ENCODE data around the gene NECAP2. TPM values are rescaled to one million over a fixed set of nuclear protein-coding genes. Genes with fewer than 3 reads are reported as not detected.
"Not testable (repeated sequence)": the region's sequence is repeated elsewhere in the genome, so short reads cannot be mapped to it uniquely, and the experiment has no call there.

Gene NECAP2
- polyA plus RNA-seq, 1 experiment: 108 TPM

- POLR2A ChIA-PET: not testable (repeated sequence)
Observed at GRCh38 chr1:16498047-16498446, 57.5 kb downstream of the NECAP2 start.

GRCh38 chr1:16498573-16499413 is 58.3 kb downstream of the NECAP2 start:
- ChIA-PET POLR2A (interaction anchor here (0.7 kb wide), 1 partner anchor 108 kb away, joined by 7 read pairs; no protein-coding TSS in a partner anchor), CTCF (no interaction called here)
- no peak for TF ChIP-seq CTCF (IDR thresholded peaks at IDR 0.05; ENCODE audit: low read depth, low read length)
- Histone ChIP-seq H3K9me3 (ENCODE audit: control insufficient read depth, insufficient read depth, low read length) (no peaks in the 10 kb centered on the region), H3K4me3 (ENCODE audit: low read depth, low read length) (peak overlapping the region; percentile 84), H3K27me3 (ENCODE audit: control insufficient read depth, insufficient read depth, low read length) (no peaks in the 10 kb centered on the region), H3K27ac (ENCODE audit: low read depth, low read length) (peak overlapping the region; percentile 21)
- DNase-seq (ENCODE audit: low read depth, low spot score): peak; percentile 41

More at GRCh38 chr1:16498047-16498446, 57.5 kb downstream of the NECAP2 start:
- H3K4me3 ChIP-seq (ENCODE audit: low read depth, low read length): peak overlapping the region; percentile 84
- H3K27me3 ChIP-seq (ENCODE audit: control insufficient read depth, insufficient read depth, low read length); DNase-seq (ENCODE audit: low read depth, low spot score); CTCF ChIA-PET; H3K27ac ChIP-seq (ENCODE audit: low read depth, low read length); H3K9me3 ChIP-seq (ENCODE audit: control insufficient read depth, insufficient read depth, low read length): not testable (repeated sequence)

GRCh38 chr1:16500466-16500865 is 59.9 kb downstream of the NECAP2 start:
- POLR2A ChIA-PET: interaction anchor here (0.6 to 0.7 kb wide), 3 partner anchors 21 to 414 kb away, joined by 3 to 5 read pairs (median 3); no protein-coding TSS in a partner anchor
- DNase-seq (ENCODE audit: low read depth, low spot score); H3K27me3 ChIP-seq (ENCODE audit: control insufficient read depth, insufficient read depth, low read length); H3K4me3 ChIP-seq (ENCODE audit: low read depth, low read length); H3K27ac ChIP-seq (ENCODE audit: low read depth, low read length); H3K9me3 ChIP-seq (ENCODE audit: control insufficient read depth, insufficient read depth, low read length): not testable (repeated sequence)
- CTCF ChIA-PET: interaction anchor here (0.6 kb wide), 2 partner anchors 205 to 1454 kb away, joined by 3 read pairs; no protein-coding TSS in a partner anchor

GRCh38 chr1:16500975-16501374 is 60.5 kb downstream of the NECAP2 start:
- H3K9me3 ChIP-seq (ENCODE audit: control insufficient read depth, insufficient read depth, low read length); DNase-seq (ENCODE audit: low read depth, low spot score); H3K27me3 ChIP-seq (ENCODE audit: control insufficient read depth, insufficient read depth, low read length); H3K27ac ChIP-seq (ENCODE audit: low read depth, low read length); CTCF ChIA-PET; H3K4me3 ChIP-seq (ENCODE audit: low read depth, low read length); POLR2A ChIA-PET: not testable (repeated sequence)

- H3K27ac ChIP-seq (ENCODE audit: low read depth, low read length); H3K4me3 ChIP-seq (ENCODE audit: low read depth, low read length); CTCF ChIA-PET; POLR2A ChIA-PET; H3K27me3 ChIP-seq (ENCODE audit: control insufficient read depth, insufficient read depth, low read length); DNase-seq (ENCODE audit: low read depth, low spot score): not testable (repeated sequence)
- peaks cover 12% of the 10 kb centered on the region; the same call in 1 of the 2 replicates for H3K9me3 ChIP-seq (ENCODE audit: control insufficient read depth, insufficient read depth, low read length)
Observed at GRCh38 chr1:16501446-16501845, 60.9 kb downstream of the NECAP2 start.

GRCh38 chr1:16503494-16503893 is 63.0 kb downstream of the NECAP2 start:
- ChIA-PET POLR2A (no interaction called here), CTCF (no interaction called here)
- Histone ChIP-seq H3K4me3 (ENCODE audit: low read depth, low read length) (no peak overlapping the region), H3K9me3 (ENCODE audit: control insufficient read depth, insufficient read depth, low read length) (peaks cover 13% of the 10 kb centered on the region; the same call in 1 of the 2 replicates), H3K27me3 (ENCODE audit: control insufficient read depth, insufficient read depth, low read length) (peaks cover 4% of the 10 kb centered on the region), H3K27ac (ENCODE audit: low read depth, low read length) (no peak overlapping the region)
- no peak for TF ChIP-seq CTCF (IDR thresholded peaks at IDR 0.05; ENCODE audit: low read depth, low read length)
- no peak for DNase-seq (ENCODE audit: low read depth, low spot score)

- POLR2A ChIA-PET; H3K27ac ChIP-seq (ENCODE audit: low read depth, low read length); CTCF ChIA-PET; DNase-seq (ENCODE audit: low read depth, low spot score); H3K27me3 ChIP-seq (ENCODE audit: control insufficient read depth, insufficient read depth, low read length); H3K4me3 ChIP-seq (ENCODE audit: low read depth, low read length): not testable (repeated sequence)
- H3K9me3 ChIP-seq (ENCODE audit: control insufficient read depth, insufficient read depth, low read length): peaks cover 13% of the 10 kb centered on the region; the same call in 1 of the 2 replicates
Observed at GRCh38 chr1:16505870-16506269, 65.3 kb downstream of the NECAP2 start.

- POLR2A ChIA-PET; H3K4me3 ChIP-seq (ENCODE audit: low read depth, low read length); CTCF ChIA-PET; H3K27ac ChIP-seq (ENCODE audit: low read depth, low read length); DNase-seq (ENCODE audit: low read depth, low spot score); H3K27me3 ChIP-seq (ENCODE audit: control insufficient read depth, insufficient read depth, low read length): not testable (repeated sequence)
- H3K9me3 ChIP-seq (ENCODE audit: control insufficient read depth, insufficient read depth, low read length): peaks cover 13% of the 10 kb centered on the region; the same call in 1 of the 2 replicates
Observed at GRCh38 chr1:16506364-16507136, 66.0 kb downstream of the NECAP2 start.

GRCh38 chr1:16508861-16509445 is 68.4 kb downstream of the NECAP2 start:
- H3K27me3 ChIP-seq (ENCODE audit: control insufficient read depth, insufficient read depth, low read length); H3K27ac ChIP-seq (ENCODE audit: low read depth, low read length); POLR2A ChIA-PET; CTCF ChIA-PET; H3K4me3 ChIP-seq (ENCODE audit: low read depth, low read length); DNase-seq (ENCODE audit: low read depth, low spot score): not testable (repeated sequence)
- peaks cover 13% of the 10 kb centered on the region; the same call in 1 of the 2 replicates for H3K9me3 ChIP-seq (ENCODE audit: control insufficient read depth, insufficient read depth, low read length)

All from AG04450 (cell line).